Cortex of kidney (tissue), 1 donor: ENCODE data around the gene BANF2.
"Not testable (repeated sequence)": the region's sequence is repeated elsewhere in the genome, so short reads cannot be mapped to it uniquely, and the experiment has no call there.

Experiments
- DNase-seq: peaks from one replicate; lab custom pipeline; 2025; lab: John Stamatoyannopoulos, UW

The BANF2 gene

DNA sequence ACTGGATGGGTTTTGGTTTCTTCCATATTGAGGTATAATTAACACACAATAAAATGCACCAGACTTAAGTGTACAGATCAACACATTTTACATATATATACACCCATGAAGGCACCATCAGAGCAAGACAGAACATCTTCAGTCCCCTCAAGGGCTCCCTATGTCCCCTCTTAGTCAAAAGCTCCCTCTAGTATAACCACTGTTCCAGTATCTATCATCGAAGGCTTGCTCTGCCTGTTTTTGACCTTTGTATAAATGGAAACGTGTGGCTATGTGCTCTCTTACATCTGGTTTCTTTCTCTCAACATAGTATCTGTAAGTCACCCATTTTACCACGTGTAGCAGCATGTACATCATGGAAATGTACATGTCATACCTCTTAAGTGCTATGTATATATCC is 66.5 kb downstream of the BANF2 start:
- no peak for DNase-seq

DNA sequence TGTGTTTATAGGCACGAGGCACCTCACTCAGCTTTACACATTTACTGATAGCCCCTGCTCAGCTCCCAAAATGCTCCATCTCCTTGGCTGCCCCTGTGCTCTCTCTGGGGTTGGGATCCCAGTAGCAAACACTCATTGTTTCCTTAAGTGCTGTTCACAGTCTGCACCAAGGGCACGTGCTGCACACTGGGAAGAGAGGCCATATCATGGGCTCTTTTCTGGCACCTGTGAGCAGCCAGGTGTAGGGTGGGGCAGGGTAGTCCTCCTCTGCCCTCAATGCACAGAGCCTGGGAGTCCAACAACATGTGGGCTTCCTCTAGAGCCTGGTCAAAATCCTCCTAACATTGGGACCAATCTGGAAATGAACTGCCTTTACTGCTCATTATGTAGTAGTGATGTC is 67.9 kb downstream of the BANF2 start:
- DNase-seq, result no peak

DNA sequence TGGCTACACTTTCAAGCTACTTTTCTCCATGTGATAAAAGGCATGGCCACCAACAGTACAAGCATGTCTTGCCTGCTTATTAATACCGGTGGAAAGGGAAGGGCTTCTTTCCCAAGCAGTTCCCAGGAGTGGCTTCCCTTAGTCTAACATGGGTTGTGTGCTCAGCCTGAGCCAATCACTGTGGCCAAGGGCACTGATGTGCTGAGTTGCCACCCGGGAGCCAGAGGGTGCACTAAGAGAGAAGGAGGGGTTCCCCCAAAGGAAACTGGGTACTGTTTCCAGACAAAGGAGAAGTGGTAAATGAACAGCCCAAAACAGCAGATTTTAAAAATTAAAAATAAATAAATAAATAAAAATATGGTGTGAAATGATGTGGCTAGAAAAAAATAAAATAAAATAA is 68.5 kb downstream of the BANF2 start:
- DNase-seq, result no peak

DNA sequence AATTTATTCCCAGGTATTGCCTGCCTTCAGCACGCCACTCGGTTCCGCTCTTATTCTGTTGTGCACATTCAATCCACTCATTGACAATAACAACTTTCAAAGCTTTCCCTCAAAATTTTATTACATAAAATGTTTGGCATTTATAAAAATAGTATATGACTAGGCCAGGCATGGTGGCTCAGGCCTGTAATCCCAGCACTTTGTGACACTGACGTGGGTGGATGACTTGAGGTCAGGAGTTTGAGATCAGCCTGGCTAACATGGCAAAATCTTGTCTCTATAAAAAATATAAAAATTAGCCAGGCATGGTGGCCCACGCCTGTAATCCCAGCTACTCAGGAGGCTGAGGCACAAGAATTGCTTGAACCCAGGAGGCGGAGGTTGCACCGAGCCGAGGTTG is 70.0 kb downstream of the BANF2 start:
- DNase-seq, result not testable (repeated sequence)

DNA sequence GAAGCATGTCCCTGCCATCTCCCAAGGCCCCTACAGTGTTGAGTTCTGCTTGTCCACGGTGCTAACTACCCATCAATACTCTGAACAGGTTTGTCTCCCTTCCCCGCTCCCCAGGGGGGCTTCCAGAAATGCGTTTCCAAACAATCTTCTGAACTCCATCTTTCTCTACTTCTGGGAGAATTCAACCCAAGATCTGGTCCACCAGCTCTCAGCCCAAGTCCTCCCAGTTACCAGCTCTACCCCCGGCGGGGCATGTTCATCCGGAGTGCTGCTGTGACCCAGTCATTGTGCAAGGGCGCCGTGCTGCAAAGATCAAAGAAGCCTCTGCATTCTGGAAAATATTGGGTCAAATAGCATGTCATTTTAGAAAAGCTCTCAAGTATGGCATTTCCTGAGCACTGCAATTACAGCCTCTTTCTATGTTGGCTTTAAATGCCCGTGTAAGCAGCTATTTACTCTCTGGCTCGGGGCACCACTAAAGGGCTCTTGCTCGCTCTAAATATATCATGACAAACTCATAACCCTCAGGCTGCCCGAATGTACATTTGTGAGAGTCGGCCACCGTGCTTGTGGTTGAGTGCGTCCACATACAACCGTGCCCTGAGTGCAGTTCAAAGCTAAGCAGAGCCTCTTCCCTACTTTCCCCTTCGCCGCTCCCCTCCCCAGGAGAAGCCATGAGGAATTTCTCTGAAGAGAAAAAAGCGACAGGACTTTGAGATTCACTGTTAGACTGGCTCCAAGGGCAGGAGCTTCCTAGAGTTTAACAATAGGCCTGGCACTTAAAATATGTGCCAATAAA is 71.6 kb downstream of the BANF2 start:
- no peak for DNase-seq

DNA sequence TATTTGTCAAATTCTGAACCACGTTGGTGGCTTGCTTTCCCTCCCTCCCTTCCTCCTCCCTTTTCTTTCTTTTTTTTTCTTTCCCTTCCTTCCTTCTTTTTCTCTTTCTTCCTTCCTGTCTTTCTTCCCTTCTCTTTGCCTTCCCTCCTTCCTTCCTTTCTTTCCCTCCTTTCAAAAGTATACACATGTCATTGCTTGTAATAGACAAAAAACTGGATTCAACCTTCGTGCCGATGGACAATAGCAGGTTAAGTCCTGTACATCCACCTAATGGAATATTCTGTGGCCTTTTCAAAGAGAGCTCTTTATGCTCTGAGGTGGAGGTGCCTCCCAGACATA is 72.2 kb downstream of the BANF2 start:
- DNase-seq, result no peak

DNA sequence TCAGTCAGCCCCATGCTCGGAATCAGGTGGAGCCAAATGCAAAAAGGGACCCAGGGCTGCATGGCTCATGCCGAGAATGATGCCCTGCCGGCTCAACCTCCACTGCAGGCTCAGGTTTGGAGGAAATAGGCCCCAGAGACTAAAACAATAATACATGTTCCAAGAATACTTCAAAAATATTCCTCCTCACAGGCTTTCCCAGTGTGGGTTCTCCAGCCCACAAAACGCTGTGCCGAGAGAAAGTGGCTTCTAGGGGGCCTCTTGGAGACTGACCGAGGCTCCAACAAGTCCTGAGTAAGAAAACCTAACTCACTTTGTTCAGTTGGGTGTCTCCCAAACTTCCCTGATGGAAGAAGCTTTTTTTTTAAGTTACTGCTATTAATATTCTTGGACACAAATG is 73.9 kb downstream of the BANF2 start:
- no peak for DNase-seq

DNA sequence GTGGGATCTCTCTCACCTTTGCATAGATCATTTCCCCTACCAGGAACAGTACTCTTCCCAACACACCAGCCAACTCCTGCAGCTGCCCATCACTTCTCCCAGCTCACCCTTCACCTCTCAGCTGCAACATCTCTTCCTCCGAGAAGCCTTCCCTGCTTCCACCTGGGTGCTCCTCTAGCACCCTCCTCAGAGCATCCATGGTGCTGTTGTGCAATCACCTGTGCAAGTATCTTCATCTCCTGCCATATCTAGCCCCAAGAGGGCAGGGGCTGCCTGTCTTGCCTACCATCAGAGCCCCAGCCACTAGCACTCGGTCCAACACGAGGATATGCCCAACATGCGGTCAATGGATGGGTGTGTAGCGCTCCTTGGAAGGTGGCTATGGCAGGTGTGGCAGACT is 75.8 kb downstream of the BANF2 start:
- no peak for DNase-seq

DNA sequence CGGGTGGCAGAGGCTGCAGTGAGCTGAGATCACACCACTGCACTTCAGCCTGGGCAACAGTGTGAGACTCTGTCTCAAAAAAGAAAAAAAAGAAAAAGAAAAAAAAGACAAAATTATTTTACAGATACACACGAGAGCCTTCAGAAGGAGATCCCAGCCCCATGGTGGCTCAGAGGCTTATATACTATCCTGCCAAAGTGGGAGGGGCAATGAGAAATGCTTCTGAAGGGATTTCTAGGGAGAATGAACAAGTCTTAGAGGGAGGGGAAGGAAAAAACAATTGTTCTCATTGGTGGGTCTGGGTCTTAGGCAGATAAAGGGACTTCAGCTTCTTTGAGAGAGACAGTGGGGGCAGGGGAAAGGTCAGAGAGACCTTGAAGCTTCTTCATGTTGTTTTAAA is 76.8 kb downstream of the BANF2 start:
- no peak for DNase-seq

DNA sequence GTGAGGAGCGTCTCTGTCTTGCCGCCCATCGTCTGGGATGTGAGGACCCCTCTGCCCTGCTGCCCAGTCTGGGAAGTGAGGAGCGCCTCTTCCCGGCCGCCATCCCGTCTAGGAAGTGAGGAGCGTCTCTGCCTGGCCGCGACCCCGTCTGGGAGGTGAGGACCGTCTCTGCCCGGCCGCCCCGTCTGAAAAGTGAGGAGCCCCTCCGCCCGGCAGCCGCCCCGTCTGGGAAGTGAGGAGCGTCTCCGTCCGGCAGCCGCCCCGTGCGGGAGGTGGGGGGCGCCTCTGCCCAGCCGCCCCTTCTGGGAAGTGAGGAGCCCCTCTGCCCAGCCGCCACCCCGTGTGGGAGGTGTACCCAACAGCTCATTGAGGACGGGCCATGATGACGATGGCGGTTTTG is 79.2 kb downstream of the BANF2 start:
- DNase-seq, result not testable (repeated sequence)

DNA sequence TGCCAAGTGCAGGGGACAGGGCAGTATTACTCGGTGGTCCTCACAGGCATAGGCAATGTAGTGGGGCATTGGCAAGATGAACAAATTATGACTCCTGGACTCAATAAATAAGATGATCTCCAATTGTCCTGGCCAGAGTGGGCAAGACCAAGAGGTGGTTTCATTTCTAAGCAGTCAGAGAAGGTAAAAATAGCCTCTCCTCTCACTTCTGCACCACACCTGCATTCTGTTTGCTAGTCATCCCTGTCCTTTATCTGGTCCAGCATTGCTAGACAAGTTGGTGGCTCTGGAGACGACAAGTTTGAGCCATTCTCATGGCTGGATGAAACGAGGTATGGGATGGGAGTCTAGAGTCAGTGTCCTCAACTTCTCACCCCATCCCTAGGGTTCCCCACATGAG is 83.0 kb downstream of the BANF2 start:
- no peak for DNase-seq

DNA sequence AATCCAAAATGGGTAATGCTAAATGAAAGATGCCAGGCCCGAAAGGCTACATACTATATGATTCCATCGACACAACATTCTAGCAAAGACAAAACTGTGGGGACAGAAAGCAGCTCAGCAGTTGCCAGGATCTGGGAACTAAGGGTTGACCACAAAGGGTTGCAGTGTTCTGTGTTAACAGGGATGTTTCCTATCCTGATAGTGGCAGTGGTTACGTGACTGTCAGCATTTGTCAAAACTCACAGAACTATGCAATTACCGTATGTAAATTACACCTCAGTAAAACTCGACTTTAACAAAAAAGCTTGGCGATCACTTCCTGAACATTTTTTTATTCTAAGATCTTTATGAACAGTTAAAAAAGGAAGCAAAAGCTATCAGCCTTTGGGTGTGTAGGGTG is 83.9 kb downstream of the BANF2 start:
- no peak for DNase-seq

DNA sequence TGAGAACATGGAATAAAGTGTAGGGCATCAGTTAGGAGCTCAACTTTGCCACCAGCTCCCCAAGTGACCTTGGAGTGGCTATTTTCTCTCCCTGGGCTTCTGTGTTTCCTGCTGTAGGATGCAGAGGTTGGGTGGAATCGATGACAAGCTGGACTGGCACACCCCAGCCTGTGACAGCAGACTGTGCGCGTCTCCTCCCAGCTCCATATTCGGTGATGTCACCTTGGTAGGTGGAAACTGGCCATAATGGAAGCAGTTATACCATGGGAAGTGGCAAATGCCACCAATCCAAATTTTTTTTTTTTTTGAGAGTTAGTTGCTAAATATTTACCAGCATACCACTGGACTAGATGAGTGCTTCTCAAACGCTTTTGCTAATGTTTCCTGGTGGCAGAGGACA is 85.2 kb downstream of the BANF2 start:
- DNase-seq, result no peak
